B cell (primary cell): ENCODE results near the gene ENTHD1. TPM values are rescaled to one million over a fixed set of nuclear protein-coding genes. Genes with fewer than 3 reads are reported as not detected.

Experiments used
- ATAC-seq: fragments of 200-7000 bp; cut with Tn5 transposase; one replicate; pipeline ENCODE4 v1.10.0; 2021; ENCODE audit warnings: low read depth, mild to moderate bottlenecking, moderate number of reproducible peaks, moderate library complexity
- CTCF ChIA-PET: fragments of 350-600 bp; sonication (Branson Sonifier 250); formaldehyde crosslinking; loops from one replicate; lab custom pipeline; 2021; ENCODE audit warnings: antibody characterized with exemption, inconsistent platforms; lab: Charles Lee
- POLR2A ChIA-PET: fragments of 350-600 bp; sonication (Branson Sonifier 250); formaldehyde crosslinking; loops from one replicate; lab custom pipeline; 2021; ENCODE audit warnings: antibody characterized with exemption; lab: Charles Lee
- DNase-seq: peaks from one replicate; pipeline ENCODE4 v3.0.0; 2013
- H2AFZ ChIP-seq: 2 replicates; pipeline ENCODE4 v1.6.1; 2012; ENCODE audit warnings: mild to moderate bottlenecking, low read depth, low read length; ENCODE audit not compliant: insufficient read depth, poor library complexity, severe bottlenecking
- H3K27ac ChIP-seq, 2 donors: 1 replicate in 1 of 2; 2 replicates in 1 of 2; pipeline ENCODE4 v1.5.1; 2012 to 2013; ENCODE audit warnings: low read length in 2 of 2, mild to moderate bottlenecking in 2 of 2, moderate library complexity in 1 of 2
- H3K27me3 ChIP-seq, 4 experiments: fragments of 200-600 bp in 1 of 4; sonication (generic) in 1 of 4; replicated peaks in 1 of 4; 1 replicate in 2 of 4; 2 replicates in 2 of 4; pipeline versions ENCODE4 v1.6.1 to v1.7.0; 2013 to 2016; ENCODE audit warnings: low read length in 3 of 4, mild to moderate bottlenecking in 2 of 4, mixed read lengths in 1 of 4, moderate library complexity in 1 of 4; ENCODE audit not compliant: insufficient read depth in 4 of 4, control insufficient read depth in 3 of 4; ENCODE audit errors: control extremely low read depth in 1 of 4
- H3K36me3 ChIP-seq, 2 experiments: replicated peaks in 1 of 2; 1 replicate in 1 of 2; 2 replicates in 1 of 2; pipeline versions ENCODE4 v1.6.1 to v1.7.1; 2013; ENCODE audit warnings: low read length in 1 of 2; ENCODE audit not compliant: insufficient read depth in 2 of 2, control insufficient read depth in 1 of 2; ENCODE audit errors: control extremely low read depth in 1 of 2, extremely low read depth in 1 of 2
- H3K4me1 ChIP-seq, 2 donors: fragments of 200-600 bp in 1 of 2; sonication (generic) in 1 of 2; 1 replicate in 1 of 2; 2 replicates in 1 of 2; pipeline versions ENCODE4 v1.5.1 to v1.6.1; 2013 to 2017; ENCODE audit warnings: low read length in 2 of 2; ENCODE audit not compliant: control insufficient read depth in 2 of 2, insufficient read depth in 2 of 2
- H3K4me2 ChIP-seq: replicated peaks from 2 replicates; pipeline ENCODE3; 2012; ENCODE audit warnings: mild to moderate bottlenecking, low read depth, low read length; ENCODE audit not compliant: poor library complexity, severe bottlenecking
- H3K4me3 ChIP-seq, 5 experiments: fragments of 200-600 bp in 1 of 5; sonication (generic) in 1 of 5; 1 replicate in 3 of 5; 2 replicates in 2 of 5; pipeline versions ENCODE4 v1.5.1 to v1.7.0; 2011 to 2016; ENCODE audit warnings: low read length in 4 of 5, mild to moderate bottlenecking in 4 of 5, low read depth in 2 of 5, control low read depth in 1 of 5, moderate library complexity in 1 of 5; ENCODE audit not compliant: insufficient read depth in 1 of 5; ENCODE audit errors: control extremely low read depth in 1 of 5, extremely low read depth in 1 of 5
- H3K79me2 ChIP-seq: fragments of 200-600 bp; sonication (generic); one replicate; pipeline ENCODE4 v1.6.0; 2016; ENCODE audit warnings: low read length; ENCODE audit not compliant: control insufficient read depth, insufficient read depth
- H3K9ac ChIP-seq: fragments of 200-600 bp; sonication (generic); 2 replicates; pipeline ENCODE4 v1.6.1; 2017; ENCODE audit warnings: mild to moderate bottlenecking, low read length, moderate library complexity
- H3K9me3 ChIP-seq, 3 donors: one replicate each; pipeline versions ENCODE4 v1.6.1 to v1.7.1; 2013; ENCODE audit warnings: low read length in 2 of 3; ENCODE audit not compliant: control insufficient read depth in 2 of 3, insufficient read depth in 1 of 3; ENCODE audit errors: control extremely low read depth in 1 of 3
- H4K20me1 ChIP-seq: 2 replicates; pipeline ENCODE4 v1.6.0; 2012; ENCODE audit warnings: mild to moderate bottlenecking, low read length; ENCODE audit not compliant: insufficient read depth, control insufficient read depth, poor library complexity, severe bottlenecking
- H3K27ac Mint-ChIP-seq: one replicate; pipeline ENCODE4 v1.8.0; 2021; ENCODE audit warnings: mixed read lengths
- H3K27me3 Mint-ChIP-seq: one replicate; pipeline ENCODE4 v1.8.0; 2021; ENCODE audit warnings: mixed read lengths
- H3K4me1 Mint-ChIP-seq: one replicate; pipeline ENCODE4 v1.8.0; 2021; ENCODE audit warnings: mixed read lengths
- H3K4me3 Mint-ChIP-seq: one replicate; pipeline ENCODE4 v1.8.0; 2021; ENCODE audit warnings: mixed read lengths
- H3K9me3 Mint-ChIP-seq: one replicate; pipeline ENCODE4 v1.8.0; 2022; ENCODE audit warnings: mixed read lengths; ENCODE audit not compliant: insufficient read depth
- EZH2 ChIP-seq: IDR thresholded peaks from 2 replicates; pipeline ENCODE4 v1.6.1; 2012; ENCODE audit warnings: borderline replicate concordance, low read depth, mild to moderate bottlenecking, moderate library complexity, low read length; ENCODE audit not compliant: insufficient read depth, poor library complexity, severe bottlenecking
- WGBS: methylation state at CpG from one replicate; pipeline ENCODE4 v1.1.5; 2013; ENCODE audit warnings: missing lambda C conversion rate; ENCODE audit not compliant: insufficient coverage; 5-methylcytosine and 5-hydroxymethylcytosine counted together
- intact Hi-C: fragments of 100-400 bp; cut with micrococcal nuclease; formaldehyde crosslinking; loops from one replicate; pipeline ENCODE4 v1.10.0; 2022
- polyA plus RNA-seq: library from polyadenylated mRNA; depleted of rRNA; stranded (reverse); fragments of >200 nt; gene quantifications from 2 replicates; pipeline ENCODE4 v1.2.3, GENCODE V29; 2012
- total RNA-seq, 2 donors: library from RNA; stranded (reverse); fragments of 120-200 nt in 1 of 2; gene quantifications; 1 replicate in 1 of 2; 2 replicates in 1 of 2; pipeline versions ENCODE4 v1.2.3 to v1.2.4, GENCODE V29; 2013 to 2022
- TF ChIP-seq, protein P1 (sequence below): fragments of 200-600 bp; IDR thresholded peaks from one replicate; pipeline ENCODE4 v1.8.0; 2022; ENCODE audit warnings: antibody characterized with exemption, mild to moderate bottlenecking

Gene ENTHD1
- total and polyA plus RNA-seq, 2 donors (not counting 1 experiment from before 2014, with no cell fraction given), result not detected

DNA sequence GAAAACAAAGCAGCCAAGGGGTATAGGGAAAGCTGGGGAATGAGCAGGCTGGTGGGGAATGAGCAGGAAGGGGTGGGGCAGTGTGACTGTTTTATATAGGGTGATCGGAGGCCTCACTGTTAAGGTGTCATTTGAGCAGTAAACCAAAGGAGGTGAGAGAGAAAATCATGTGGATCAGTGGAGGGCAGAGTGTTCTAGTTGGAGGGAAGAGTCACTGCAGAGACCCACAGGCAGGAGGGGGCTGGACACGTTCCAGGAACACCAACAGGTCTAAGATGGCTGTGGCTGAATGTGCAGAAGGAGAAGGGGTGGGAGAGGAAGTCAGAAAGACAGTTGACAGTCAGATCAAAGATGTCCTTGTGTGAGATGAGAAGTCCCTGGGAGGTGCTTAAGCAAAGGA lies 103.8 kb downstream of the ENTHD1 start:
- H3K4me1 ChIP-seq, result no peaks in the 10 kb centered on the region
- intact Hi-C loops, result no loop called here
- CTCF ChIA-PET, result no interaction called here
- no peaks in the 10 kb centered on the region for H3K36me3 ChIP-seq
- no peak for TF ChIP-seq EZH2
- TF ChIP-seq, protein P1, sequence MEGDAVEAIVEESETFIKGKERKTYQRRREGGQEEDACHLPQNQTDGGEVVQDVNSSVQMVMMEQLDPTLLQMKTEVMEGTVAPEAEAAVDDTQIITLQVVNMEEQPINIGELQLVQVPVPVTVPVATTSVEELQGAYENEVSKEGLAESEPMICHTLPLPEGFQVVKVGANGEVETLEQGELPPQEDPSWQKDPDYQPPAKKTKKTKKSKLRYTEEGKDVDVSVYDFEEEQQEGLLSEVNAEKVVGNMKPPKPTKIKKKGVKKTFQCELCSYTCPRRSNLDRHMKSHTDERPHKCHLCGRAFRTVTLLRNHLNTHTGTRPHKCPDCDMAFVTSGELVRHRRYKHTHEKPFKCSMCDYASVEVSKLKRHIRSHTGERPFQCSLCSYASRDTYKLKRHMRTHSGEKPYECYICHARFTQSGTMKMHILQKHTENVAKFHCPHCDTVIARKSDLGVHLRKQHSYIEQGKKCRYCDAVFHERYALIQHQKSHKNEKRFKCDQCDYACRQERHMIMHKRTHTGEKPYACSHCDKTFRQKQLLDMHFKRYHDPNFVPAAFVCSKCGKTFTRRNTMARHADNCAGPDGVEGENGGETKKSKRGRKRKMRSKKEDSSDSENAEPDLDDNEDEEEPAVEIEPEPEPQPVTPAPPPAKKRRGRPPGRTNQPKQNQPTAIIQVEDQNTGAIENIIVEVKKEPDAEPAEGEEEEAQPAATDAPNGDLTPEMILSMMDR, result no peak
- no peak for ATAC-seq
- DNase-seq, result no peak
- no peaks in the 10 kb centered on the region for H3K79me2 ChIP-seq
- H4K20me1 ChIP-seq, result no peaks in the 10 kb centered on the region
- peaks cover 0 to 3% (median 0%) of the 10 kb centered on the region in 3 donors for H3K9me3 ChIP-seq
- no peaks in the 10 kb centered on the region for H3K27me3 ChIP-seq
- H3K4me3 ChIP-seq, result no peak overlapping the region
- no peak overlapping the region for H3K9ac ChIP-seq
- H3K27ac Mint-ChIP-seq, result no peak overlapping the region
- WGBS, result 72% methylated on average over 2 of the region's 2 CpGs
- no peak overlapping the region for H3K4me3 Mint-ChIP-seq
- H3K27ac ChIP-seq, result no peak overlapping the region
- no peaks in the 10 kb centered on the region for H3K27me3 Mint-ChIP-seq
- H3K4me1 Mint-ChIP-seq, result no peaks in the 10 kb centered on the region
- POLR2A ChIA-PET, result no interaction called here
- H2AFZ ChIP-seq, result no peak overlapping the region
- no peaks in the 10 kb centered on the region for H3K9me3 Mint-ChIP-seq
- no peak overlapping the region for H3K4me2 ChIP-seq

DNA sequence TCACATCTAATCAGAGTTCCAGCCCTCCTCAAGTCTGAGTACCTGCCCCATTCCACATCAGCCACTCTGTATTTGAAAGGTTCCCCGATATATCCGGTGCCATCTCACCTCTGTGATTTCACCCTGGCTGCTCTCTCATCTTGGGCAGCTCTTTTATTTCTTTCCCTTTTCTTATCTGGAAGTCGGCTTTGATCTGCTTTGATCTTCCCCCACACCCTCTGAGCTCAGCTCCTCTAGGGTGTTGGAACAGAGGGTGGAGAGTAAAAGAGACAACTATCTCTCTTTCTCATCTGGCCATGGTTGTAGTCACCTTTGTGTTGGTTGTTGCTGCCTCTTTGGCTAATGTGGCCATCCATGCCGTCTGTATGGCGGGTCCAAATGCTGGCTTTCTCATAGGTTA lies 108.3 kb downstream of the ENTHD1 start:
- ATAC-seq, result no peak
- Histone ChIP-seq H3K4me2 (no peak overlapping the region), H2AFZ (no peak overlapping the region), H3K4me3 (no peak overlapping the region), H3K27ac (no peak overlapping the region), H4K20me1 (no peaks in the 10 kb centered on the region), H3K9ac (no peak overlapping the region), H3K9me3 (peaks cover 0 to 1% (median 0%) of the 10 kb centered on the region in 3 donors), H3K27me3 (no peaks in the 10 kb centered on the region), H3K36me3 (no peaks in the 10 kb centered on the region), H3K79me2 (no peaks in the 10 kb centered on the region), H3K4me1 (no peaks in the 10 kb centered on the region)
- Mint-ChIP-seq H3K9me3 (no peaks in the 10 kb centered on the region), H3K4me1 (no peaks in the 10 kb centered on the region), H3K4me3 (no peak overlapping the region), H3K27me3 (no peaks in the 10 kb centered on the region), H3K27ac (no peak overlapping the region)
- DNase-seq, result no peak
- POLR2A ChIA-PET, result no interaction called here
- intact Hi-C loops, result no loop called here
- 64% methylated on average over 2 of the region's 5 CpGs for WGBS
- TF ChIP-seq EZH2, result no peak
- TF ChIP-seq, protein P1, result no peak
- CTCF ChIA-PET, result no interaction called here
